Left ventricle myocardium inferior (tissue), 1 donor: ENCODE measurements around the gene ZDHHC3. TPM values are rescaled to one million over a fixed set of nuclear protein-coding genes. Genes with fewer than 3 reads are reported as not detected.

Experiments used
- DNase-seq: peaks from one replicate; pipeline ENCODE4 v3.0.0-alpha.2; 2020
- H3K27ac ChIP-seq: fragments of 200-600 bp; replicated peaks from 2 replicates; pipeline ENCODE4 v1.8.0; 2021
- H3K27me3 ChIP-seq: fragments of 200-600 bp; 2 replicates; pipeline ENCODE4 v1.8.0; 2021; ENCODE audit warnings: low read depth
- H3K36me3 ChIP-seq: fragments of 200-600 bp; 2 replicates; pipeline ENCODE4 v1.8.0; 2021
- H3K4me1 ChIP-seq: fragments of 200-600 bp; 2 replicates; pipeline ENCODE4 v1.8.0; 2021
- H3K4me3 ChIP-seq: fragments of 200-600 bp; 2 replicates; pipeline ENCODE4 v1.8.0; 2021; ENCODE audit warnings: mild to moderate bottlenecking, moderate library complexity
- H3K9me3 ChIP-seq: fragments of 200-600 bp; replicated peaks from 2 replicates; pipeline ENCODE4 v1.8.0; 2021
- intact Hi-C: fragments of 100-400 bp; cut with micrococcal nuclease; formaldehyde crosslinking; loops from one replicate; pipeline ENCODE4 v1.11.0; 2022
- total RNA-seq: library from RNA; stranded (reverse); fragmentation: NEBNext Ultra II Directional; extraction: Animal tissue kit (Norgen Biotek cat#: 25700); gene quantifications from one replicate; pipeline ENCODE4 v1.2.1, GENCODE V29; 2021
- TF ChIP-seq, protein P1 (sequence below): fragments of 200-600 bp; IDR thresholded peaks from 2 replicates; pipeline ENCODE4 v1.8.0; 2021; ENCODE audit warnings: antibody characterized with exemption, mild to moderate bottlenecking, borderline replicate concordance
- donor health status: DM: no; HTN: yes; CAD: no; lungs with severe emphysema.

Gene ZDHHC3
- total RNA-seq, 1 donor from 2014 or later, result 40.2 TPM

DNA sequence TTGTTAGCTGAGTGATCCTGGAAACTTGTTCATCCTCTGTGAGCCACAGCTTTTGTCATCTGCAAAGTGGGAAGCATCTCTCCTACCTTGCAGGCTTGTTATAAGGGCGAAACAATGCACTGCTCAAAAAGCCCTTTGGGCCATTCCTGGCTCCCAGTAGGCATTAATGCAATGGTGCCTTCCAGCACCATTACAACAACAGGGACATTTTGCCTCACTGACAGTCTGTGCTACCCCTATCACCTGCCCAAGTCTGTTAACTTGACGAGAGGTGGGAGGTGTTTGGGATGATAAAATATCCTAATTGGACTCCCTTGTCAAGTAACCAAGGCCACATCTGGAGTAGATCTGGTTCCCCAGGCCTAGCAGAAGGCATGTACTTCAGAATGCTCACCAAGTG is 44.2 kb downstream of the ZDHHC3 start:
- DNase-seq, result no peak
- Histone ChIP-seq H3K27ac (no peak overlapping the region), H3K4me3 (no peak overlapping the region), H3K9me3 (no peaks in the 10 kb centered on the region), H3K4me1 (peaks cover 10% of the 10 kb centered on the region), H3K27me3 (no peaks in the 10 kb centered on the region), H3K36me3 (peaks cover 70% of the 10 kb centered on the region)
- TF ChIP-seq, protein P1, sequence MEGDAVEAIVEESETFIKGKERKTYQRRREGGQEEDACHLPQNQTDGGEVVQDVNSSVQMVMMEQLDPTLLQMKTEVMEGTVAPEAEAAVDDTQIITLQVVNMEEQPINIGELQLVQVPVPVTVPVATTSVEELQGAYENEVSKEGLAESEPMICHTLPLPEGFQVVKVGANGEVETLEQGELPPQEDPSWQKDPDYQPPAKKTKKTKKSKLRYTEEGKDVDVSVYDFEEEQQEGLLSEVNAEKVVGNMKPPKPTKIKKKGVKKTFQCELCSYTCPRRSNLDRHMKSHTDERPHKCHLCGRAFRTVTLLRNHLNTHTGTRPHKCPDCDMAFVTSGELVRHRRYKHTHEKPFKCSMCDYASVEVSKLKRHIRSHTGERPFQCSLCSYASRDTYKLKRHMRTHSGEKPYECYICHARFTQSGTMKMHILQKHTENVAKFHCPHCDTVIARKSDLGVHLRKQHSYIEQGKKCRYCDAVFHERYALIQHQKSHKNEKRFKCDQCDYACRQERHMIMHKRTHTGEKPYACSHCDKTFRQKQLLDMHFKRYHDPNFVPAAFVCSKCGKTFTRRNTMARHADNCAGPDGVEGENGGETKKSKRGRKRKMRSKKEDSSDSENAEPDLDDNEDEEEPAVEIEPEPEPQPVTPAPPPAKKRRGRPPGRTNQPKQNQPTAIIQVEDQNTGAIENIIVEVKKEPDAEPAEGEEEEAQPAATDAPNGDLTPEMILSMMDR, result no peak
- intact Hi-C loops, result no loop called here

- no peak overlapping the region for H3K4me3 ChIP-seq
- TF ChIP-seq, protein P1, result no peak
- H3K36me3 ChIP-seq, result peaks cover 74% of the 10 kb centered on the region
- no peak overlapping the region for H3K27ac ChIP-seq
- no peak for DNase-seq
- intact Hi-C loops, result no loop called here
- no peaks in the 10 kb centered on the region for H3K9me3 ChIP-seq
- peaks cover 10% of the 10 kb centered on the region for H3K4me1 ChIP-seq
- no peaks in the 10 kb centered on the region for H3K27me3 ChIP-seq
Measured at GRCh38 chr3:44930911-44931310, 45.1 kb downstream of the ZDHHC3 start.

DNA sequence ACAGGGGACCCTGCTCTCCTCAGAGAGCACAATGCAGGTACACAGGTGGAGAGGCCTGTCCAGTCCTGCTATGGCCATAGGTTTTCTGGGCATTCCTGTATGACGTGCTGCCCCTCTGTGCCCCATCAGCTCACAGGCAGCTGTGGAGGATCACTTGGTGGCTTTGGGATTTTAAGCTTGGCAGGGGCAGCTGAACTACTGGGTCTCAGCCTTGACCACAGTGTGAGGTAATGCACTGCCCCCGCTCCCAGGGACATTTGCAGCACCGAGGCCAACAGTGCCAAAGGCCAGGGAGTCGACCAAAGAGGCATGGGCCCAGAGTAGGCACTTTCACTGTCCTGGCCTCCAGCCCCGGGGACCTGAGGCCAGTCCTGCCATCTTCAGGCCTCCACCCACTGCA is 46.2 kb downstream of the ZDHHC3 start:
- H3K27ac ChIP-seq, result no peak overlapping the region
- no peak for DNase-seq
- no peak overlapping the region for H3K4me3 ChIP-seq
- TF ChIP-seq, protein P1, result no peak
- H3K36me3 ChIP-seq, result peaks cover 72% of the 10 kb centered on the region
- H3K4me1 ChIP-seq, result peaks cover 11% of the 10 kb centered on the region
- intact Hi-C loops, result no loop called here
- H3K27me3 ChIP-seq, result no peaks in the 10 kb centered on the region
- no peaks in the 10 kb centered on the region for H3K9me3 ChIP-seq

DNA sequence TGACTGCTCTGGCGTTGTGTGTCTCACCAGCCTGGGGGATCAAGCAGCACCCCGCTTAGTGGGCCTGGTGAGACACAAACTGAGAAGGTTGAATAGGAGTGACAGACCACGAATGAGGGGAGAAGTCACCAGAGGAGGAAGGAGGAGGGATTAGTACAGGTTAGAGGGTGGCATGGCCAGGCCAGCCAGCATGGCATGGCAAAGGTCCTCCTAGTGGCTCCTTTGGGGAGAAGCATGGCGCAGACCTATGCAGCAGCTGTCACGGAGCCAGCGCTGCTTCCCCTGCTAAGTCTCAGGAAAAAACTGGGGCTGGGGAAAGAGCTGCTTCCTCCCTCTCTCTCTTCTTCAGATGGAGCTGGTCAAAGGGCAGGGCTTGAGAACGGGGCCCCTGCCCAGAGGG is 48.6 kb downstream of the ZDHHC3 start:
- intact Hi-C loops, result no loop called here
- Histone ChIP-seq H3K9me3 (no peaks in the 10 kb centered on the region), H3K27ac (no peak overlapping the region), H3K27me3 (no peaks in the 10 kb centered on the region), H3K4me1 (peaks cover 15% of the 10 kb centered on the region), H3K36me3 (peaks cover 71% of the 10 kb centered on the region), H3K4me3 (no peak overlapping the region)
- TF ChIP-seq, protein P1, result no peak
- DNase-seq, result no peak

DNA sequence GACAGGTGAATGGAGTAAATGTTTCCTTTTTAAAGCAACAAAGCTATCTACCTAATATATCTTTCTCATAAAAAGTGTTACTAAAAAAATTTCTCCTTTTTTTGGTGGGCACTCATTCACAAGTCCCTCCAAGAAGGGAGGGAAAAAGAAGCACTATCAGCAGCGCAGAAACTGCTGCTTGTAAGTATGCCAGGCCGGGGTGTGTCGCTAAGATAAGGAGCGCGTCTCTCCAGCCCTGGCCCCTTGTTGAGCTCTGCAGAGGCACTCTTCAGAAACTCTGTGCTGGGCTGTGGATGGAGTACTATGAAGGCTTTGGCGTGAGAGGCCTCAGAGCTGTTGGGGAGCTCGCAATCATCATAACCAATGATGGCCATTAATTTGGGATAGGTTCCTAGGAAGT is 49.1 kb downstream of the ZDHHC3 start:
- Histone ChIP-seq H3K9me3 (no peaks in the 10 kb centered on the region), H3K4me3 (no peak overlapping the region), H3K27me3 (no peaks in the 10 kb centered on the region), H3K27ac (no peak overlapping the region), H3K4me1 (peaks cover 15% of the 10 kb centered on the region), H3K36me3 (peaks cover 72% of the 10 kb centered on the region)
- intact Hi-C loops, result no loop called here
- TF ChIP-seq, protein P1, result no peak
- DNase-seq, result no peak

DNA sequence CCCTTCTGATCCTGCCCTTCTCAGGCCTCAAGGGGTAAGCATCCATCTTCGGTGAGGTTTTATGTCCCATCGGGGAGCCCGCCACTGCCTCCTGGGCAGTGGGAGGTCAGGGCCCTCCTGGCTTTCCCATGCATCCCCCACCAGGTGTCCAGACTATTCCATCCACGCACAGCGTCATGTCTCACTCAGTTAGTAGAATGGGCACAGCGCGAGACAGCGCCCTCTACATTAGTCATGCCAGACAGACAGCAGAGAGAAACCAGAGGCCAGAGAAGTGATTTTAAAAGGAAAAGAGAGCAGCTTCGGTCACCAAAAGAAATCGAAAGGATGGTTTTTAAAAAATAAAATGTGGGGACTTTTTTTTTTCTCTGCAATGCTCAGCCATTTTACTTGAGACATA is 49.8 kb downstream of the ZDHHC3 start:
- Histone ChIP-seq H3K27me3 (no peaks in the 10 kb centered on the region), H3K9me3 (no peaks in the 10 kb centered on the region), H3K27ac (no peak overlapping the region), H3K36me3 (peaks cover 71% of the 10 kb centered on the region), H3K4me3 (no peak overlapping the region), H3K4me1 (peaks cover 15% of the 10 kb centered on the region)
- TF ChIP-seq, protein P1, result no peak
- no peak for DNase-seq
- intact Hi-C loops, result no loop called here
